Colonic mucosa (tissue), 4 donors: ENCODE results near the gene UTS2R. TPM values are rescaled to one million over a fixed set of nuclear protein-coding genes. Genes with fewer than 3 reads are reported as not detected.

Source experiments
- DNase-seq: peaks from one replicate; pipeline ENCODE4 v3.0.0-alpha.2; 2020
- H3K27ac ChIP-seq: fragments of 200-600 bp; one replicate; pipeline ENCODE4 v1.8.0; 2021
- H3K27me3 ChIP-seq: fragments of 200-600 bp; one replicate; pipeline ENCODE4 v1.8.0; 2021
- H3K36me3 ChIP-seq: fragments of 200-600 bp; one replicate; pipeline ENCODE4 v1.8.0; 2021
- H3K4me1 ChIP-seq: fragments of 200-600 bp; one replicate; pipeline ENCODE4 v1.8.0; 2021; ENCODE audit warnings: mild to moderate bottlenecking
- H3K4me3 ChIP-seq: fragments of 200-600 bp; one replicate; pipeline ENCODE4 v1.8.0; 2021
- H3K9ac ChIP-seq, 2 donors: one replicate each; pipeline ENCODE4 v1.7.0; 2013; ENCODE audit warnings: control low read depth in 2 of 2, low read depth in 2 of 2, low read length in 2 of 2
- H3K9me3 ChIP-seq: fragments of 200-600 bp; one replicate; pipeline ENCODE4 v1.8.0; 2021
- intact Hi-C: fragments of 100-400 bp; cut with DNase I; formaldehyde crosslinking; loops from one replicate; pipeline ENCODE4 v1.14.1; 2022
- total RNA-seq, 2 donors: library from RNA; stranded (reverse); fragmentation: NEBNext Ultra II Directional in 1 of 2; extraction: Animal tissue kit (Norgen Biotek cat#: 25700) in 1 of 2; gene quantifications; one replicate each; pipeline ENCODE4 v1.2.1, GENCODE V29; 2021
- TF ChIP-seq, protein P1 (sequence below): fragments of 200-600 bp; IDR thresholded peaks from one replicate; pipeline ENCODE4 v1.8.0; 2022; ENCODE audit warnings: antibody characterized with exemption, mild to moderate bottlenecking
- donor health status: healthy.
- donor health status: DM: no; HTN: no; CAD: no.
- donor health status: DM: no; HTN: no; CAD: no.

Gene UTS2R
- total RNA-seq, 2 donors from 2014 or later, result not detected

DNA sequence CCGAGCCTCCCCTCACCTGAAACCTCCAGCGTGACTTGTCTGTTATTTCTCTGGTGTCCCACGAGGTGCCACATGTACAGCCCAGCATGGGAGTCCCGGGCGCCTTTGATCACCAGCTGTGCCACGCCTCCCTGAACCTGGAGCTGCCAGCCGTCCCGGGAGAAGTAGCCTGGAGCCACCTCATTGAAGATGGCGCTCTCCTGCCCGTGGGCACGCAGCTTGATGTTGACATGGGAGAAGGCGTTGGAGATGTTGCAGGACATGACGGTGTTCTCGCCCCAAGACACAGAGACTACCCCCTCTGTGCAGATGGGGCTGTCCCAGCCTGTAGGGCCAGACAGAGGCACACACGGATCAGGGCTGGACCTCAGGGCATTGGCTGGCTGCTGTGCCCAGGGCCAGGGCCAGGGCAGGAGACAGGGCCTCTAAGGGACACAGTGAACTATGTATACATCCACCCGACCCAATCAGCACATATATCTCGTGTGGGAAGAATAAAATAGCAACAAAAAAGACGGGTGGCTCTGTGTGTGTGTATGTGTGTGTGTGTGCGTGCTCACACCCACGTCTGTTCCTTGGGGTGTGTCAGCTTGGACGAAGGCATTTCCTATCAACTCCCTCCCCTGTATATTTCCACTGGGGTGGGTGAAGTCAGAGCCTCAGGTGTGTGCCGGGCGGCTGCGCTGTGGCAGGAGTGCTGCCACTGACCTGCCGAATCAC lies 46.8 kb upstream of the UTS2R start:
- Histone ChIP-seq H3K4me3 (no peak overlapping the region), H3K27me3 (no peaks in the 10 kb centered on the region), H3K9ac (peak overlapping the region in 1 of 2 donors; percentile 6), H3K27ac (no peak overlapping the region), H3K36me3 (no peaks in the 10 kb centered on the region), H3K4me1 (peaks cover 10% of the 10 kb centered on the region), H3K9me3 (no peaks in the 10 kb centered on the region)
- intact Hi-C loops, result loop anchor here (10.0 kb wide), 1 partner anchor 290 kb away; the partner anchor contains the start of genes DCXR and RAC3
- DNase-seq, result no peak
- TF ChIP-seq, protein P1, sequence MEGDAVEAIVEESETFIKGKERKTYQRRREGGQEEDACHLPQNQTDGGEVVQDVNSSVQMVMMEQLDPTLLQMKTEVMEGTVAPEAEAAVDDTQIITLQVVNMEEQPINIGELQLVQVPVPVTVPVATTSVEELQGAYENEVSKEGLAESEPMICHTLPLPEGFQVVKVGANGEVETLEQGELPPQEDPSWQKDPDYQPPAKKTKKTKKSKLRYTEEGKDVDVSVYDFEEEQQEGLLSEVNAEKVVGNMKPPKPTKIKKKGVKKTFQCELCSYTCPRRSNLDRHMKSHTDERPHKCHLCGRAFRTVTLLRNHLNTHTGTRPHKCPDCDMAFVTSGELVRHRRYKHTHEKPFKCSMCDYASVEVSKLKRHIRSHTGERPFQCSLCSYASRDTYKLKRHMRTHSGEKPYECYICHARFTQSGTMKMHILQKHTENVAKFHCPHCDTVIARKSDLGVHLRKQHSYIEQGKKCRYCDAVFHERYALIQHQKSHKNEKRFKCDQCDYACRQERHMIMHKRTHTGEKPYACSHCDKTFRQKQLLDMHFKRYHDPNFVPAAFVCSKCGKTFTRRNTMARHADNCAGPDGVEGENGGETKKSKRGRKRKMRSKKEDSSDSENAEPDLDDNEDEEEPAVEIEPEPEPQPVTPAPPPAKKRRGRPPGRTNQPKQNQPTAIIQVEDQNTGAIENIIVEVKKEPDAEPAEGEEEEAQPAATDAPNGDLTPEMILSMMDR, result no peak

DNA sequence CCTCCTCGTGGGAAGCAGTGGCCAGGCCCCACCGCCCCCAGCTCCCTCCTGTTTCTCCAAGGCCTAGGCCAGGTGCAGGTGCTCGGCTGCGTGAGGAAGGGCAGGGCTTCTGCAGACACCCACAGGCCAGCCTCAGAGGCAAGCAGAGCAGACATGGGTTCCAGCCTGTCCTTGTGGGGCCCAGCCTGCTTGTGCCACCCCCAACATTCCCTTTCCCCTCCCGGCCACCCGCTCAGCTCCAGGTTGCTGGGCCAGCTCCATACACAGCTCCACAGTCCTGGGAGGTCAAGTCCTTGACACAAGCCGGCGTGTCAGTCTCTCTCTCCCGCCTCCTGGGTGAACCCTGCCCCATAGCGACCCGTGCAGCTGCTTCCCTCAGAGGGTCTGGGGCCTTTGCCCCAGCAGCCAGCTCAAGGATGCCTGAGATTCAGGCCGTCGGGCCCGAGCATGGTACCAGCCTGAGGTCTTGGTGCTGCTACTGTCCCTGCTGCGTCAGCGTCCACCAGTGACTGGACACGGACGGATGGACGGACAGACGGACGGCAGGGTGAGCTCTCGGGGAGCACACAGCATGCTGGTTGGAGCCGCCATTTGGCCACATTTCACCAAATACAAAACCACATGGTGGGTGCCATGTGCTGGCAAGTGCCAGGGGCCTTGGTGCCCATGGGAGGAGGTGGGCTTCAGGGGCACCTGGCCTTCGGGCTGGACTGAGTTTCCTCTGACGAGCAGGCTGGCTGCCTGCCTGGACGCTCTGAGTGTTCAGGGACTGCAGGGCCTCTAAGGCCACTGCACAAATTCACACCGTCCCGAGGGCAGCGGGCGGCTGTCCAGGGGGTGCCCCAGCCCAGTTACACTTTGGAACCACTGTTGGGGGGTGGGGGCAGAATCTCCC lies 46.0 kb upstream of the UTS2R start:
- no peaks in the 10 kb centered on the region for H3K36me3 ChIP-seq
- no peak overlapping the region for H3K9ac ChIP-seq
- no peaks in the 10 kb centered on the region for H3K9me3 ChIP-seq
- intact Hi-C loops, result loop anchor here (10.0 kb wide), 1 partner anchor 291 kb away; the partner anchor contains the start of genes DCXR and RAC3
- DNase-seq, result no peak
- no peak overlapping the region for H3K4me3 ChIP-seq
- H3K27ac ChIP-seq, result no peak overlapping the region
- TF ChIP-seq, protein P1, result no peak
- H3K27me3 ChIP-seq, result peaks cover 2% of the 10 kb centered on the region
- H3K4me1 ChIP-seq, result peaks cover 15% of the 10 kb centered on the region

DNA sequence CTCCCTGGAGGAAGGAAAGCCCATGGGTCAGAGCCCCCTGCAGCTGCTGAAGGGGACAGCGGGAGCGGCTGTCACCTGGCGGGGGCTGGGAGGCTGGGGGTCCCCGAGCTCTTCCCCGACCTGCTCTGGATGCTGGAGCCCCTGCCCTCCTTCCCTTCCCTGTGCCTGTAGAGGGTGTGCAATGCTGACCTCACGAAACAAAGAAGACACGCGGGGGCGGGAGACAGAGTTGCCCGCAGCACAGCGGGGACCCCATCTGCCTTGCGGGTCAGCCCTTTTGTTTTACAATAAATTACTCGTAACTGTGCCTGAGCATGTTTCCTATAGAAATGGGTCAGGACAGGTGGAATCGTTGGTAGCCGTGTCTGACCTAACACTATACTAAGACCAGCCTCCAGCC lies 44.3 kb upstream of the UTS2R start:
- no peaks in the 10 kb centered on the region for H3K9me3 ChIP-seq
- no peak for DNase-seq
- H3K36me3 ChIP-seq, result no peaks in the 10 kb centered on the region
- TF ChIP-seq, protein P1, result no peak
- H3K27me3 ChIP-seq, result peaks cover 16% of the 10 kb centered on the region
- no peak overlapping the region for H3K4me3 ChIP-seq
- intact Hi-C loops, result loop anchor here (10.0 kb wide), 1 partner anchor 292 kb away; the partner anchor contains the start of genes DCXR and RAC3
- H3K9ac ChIP-seq, result no peak overlapping the region
- peaks cover 20% of the 10 kb centered on the region for H3K4me1 ChIP-seq
- H3K27ac ChIP-seq, result no peak overlapping the region

DNA sequence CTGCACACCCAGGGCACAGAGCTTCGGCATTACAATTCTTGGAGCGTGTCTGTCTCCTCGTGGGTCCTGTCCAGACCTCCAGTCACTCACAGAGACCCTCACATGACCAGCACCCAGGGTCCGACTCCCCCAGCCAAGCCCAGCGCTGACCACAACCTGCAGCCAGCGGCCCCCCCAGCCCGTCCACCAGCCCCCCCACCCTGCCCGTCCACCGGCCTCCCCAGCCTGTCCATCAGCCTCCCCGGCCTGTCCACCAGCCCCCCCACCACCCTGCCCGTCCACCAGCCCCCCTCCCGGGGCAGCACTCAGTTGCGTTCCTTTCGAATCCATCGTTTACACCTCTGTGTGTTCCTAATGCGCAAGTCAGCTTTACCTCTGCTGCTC lies 43.8 kb upstream of the UTS2R start:
- Histone ChIP-seq H3K27me3 (peaks cover 16% of the 10 kb centered on the region), H3K27ac (no peak overlapping the region), H3K36me3 (no peaks in the 10 kb centered on the region), H3K9ac (peak overlapping the region in 1 of 2 donors; percentile 38), H3K4me1 (peaks cover 25% of the 10 kb centered on the region), H3K4me3 (no peak overlapping the region), H3K9me3 (no peaks in the 10 kb centered on the region)
- intact Hi-C loops, result loop anchor here (10.0 kb wide), 1 partner anchor 293 kb away; the partner anchor contains the start of genes DCXR and RAC3
- DNase-seq, result no peak
- TF ChIP-seq, protein P1, result no peak
